T-helper 17 cell (primary cell): ENCODE results near the gene HSPB1. TPM values are rescaled to one million over a fixed set of nuclear protein-coding genes. Genes with fewer than 3 reads are reported as not detected.

Experiments used
- ATAC-seq: fragments of 150-1000 bp; cut with Tn5 transposase; 2 replicates; pipeline ENCODE4 v1.10.0; 2021; ENCODE audit warnings: mild to moderate bottlenecking, moderate library complexity
- DNase-seq, 3 donors: peaks; one replicate each; pipeline versions ENCODE4 v3.0.0 to v3.0.0-alpha.2; 2020 to 2021
- H3K9me3 ChIP-seq: one replicate; pipeline ENCODE4 v1.7.0; 2013; ENCODE audit warnings: low read length, mild to moderate bottlenecking; ENCODE audit not compliant: control insufficient read depth, poor library complexity, severe bottlenecking
- H3K27ac Mint-ChIP-seq: one replicate; pipeline ENCODE4 v1.8.0; 2022; ENCODE audit warnings: mild to moderate bottlenecking, moderate library complexity, mixed read lengths
- H3K27me3 Mint-ChIP-seq: one replicate; pipeline ENCODE4 v1.8.0; 2022; ENCODE audit warnings: mixed read lengths
- H3K36me3 Mint-ChIP-seq: one replicate; pipeline ENCODE4 v1.8.0; 2022; ENCODE audit warnings: low read depth, mixed read lengths
- H3K4me1 Mint-ChIP-seq: one replicate; pipeline ENCODE4 v1.8.0; 2022; ENCODE audit warnings: mild to moderate bottlenecking, mixed read lengths
- H3K4me3 Mint-ChIP-seq: one replicate; pipeline ENCODE4 v1.8.0; 2022; ENCODE audit warnings: mild to moderate bottlenecking, moderate library complexity, mixed read lengths
- total RNA-seq, 4 donors: library from RNA in 2 of 4; stranded (reverse) in 2 of 4; gene quantifications; one replicate each; pipeline ENCODE4 v1.2.3 and lab custom pipeline; 2022 to 2026

The HSPB1 gene
- total RNA-seq, 2 donors from 2014 or later: 25.8 to 33.2 TPM

DNA sequence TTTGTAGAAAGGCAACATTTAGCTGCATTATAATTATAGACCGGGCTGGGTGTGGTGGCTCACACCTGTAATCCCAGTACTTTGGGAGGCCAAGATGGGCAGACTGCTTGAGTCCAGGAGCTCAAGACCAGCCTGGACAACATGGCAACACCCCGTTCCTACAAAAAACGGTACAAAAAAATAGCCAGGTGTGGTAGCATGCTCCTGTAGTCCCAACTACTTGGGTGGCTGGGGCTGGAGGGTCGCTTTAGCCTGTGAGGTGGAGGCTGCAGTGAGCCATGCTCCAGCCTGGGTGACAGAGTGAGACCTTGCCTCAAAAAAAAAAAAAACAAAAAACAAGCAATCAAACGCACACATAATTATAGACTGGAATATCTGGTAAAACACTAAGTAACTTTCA is 51.3 kb downstream of the HSPB1 start:
- H3K4me3 Mint-ChIP-seq: no peak overlapping the region
- H3K27me3 Mint-ChIP-seq: no peaks in the 10 kb centered on the region
- no peak for ATAC-seq
- no peaks in the 10 kb centered on the region for H3K9me3 ChIP-seq
- DNase-seq: no peak
- H3K36me3 Mint-ChIP-seq: peaks cover 11% of the 10 kb centered on the region
- H3K27ac Mint-ChIP-seq: no peak overlapping the region
- peaks cover 36% of the 10 kb centered on the region for H3K4me1 Mint-ChIP-seq

Other genes with a start within 250 kb of the HSPB1 start
- gene SRRM3, start 100.8 kb upstream of the HSPB1 start, total RNA-seq: not detected
- 10 to 100 TPM; 26.0 to 32.7 TPM for gene YWHAG, start 56.3 kb downstream of the HSPB1 start, total RNA-seq
- not detected for gene SSC4D, start 107.0 kb downstream of the HSPB1 start, total RNA-seq
- gene ZP3, start 122.3 kb downstream of the HSPB1 start, total RNA-seq: 1 to 10 TPM; 6.1 to 9.9 TPM
- 10 to 100 TPM; 23.6 to 26.3 TPM for gene DTX2, start 159.0 kb downstream of the HSPB1 start, total RNA-seq
- gene UPK3B, start 207.9 kb downstream of the HSPB1 start, total RNA-seq: 1 to 10 TPM; 1.8 to 4.4 TPM
- gene SPDYE16, start 240.6 kb downstream of the HSPB1 start, total RNA-seq: under 1 TPM in 1 of 2 donors, not detected in 1; 0.91 TPM